Measurements from ENCODE around the gene TSSC4. TPM values are rescaled to one million over a fixed set of nuclear protein-coding genes. Genes with fewer than 3 reads are reported as not detected.

The TSSC4 gene
- total and polyA plus RNA-seq, 7 donors, result 43.7 to 60.1 (median 49.6) TPM

DNA sequence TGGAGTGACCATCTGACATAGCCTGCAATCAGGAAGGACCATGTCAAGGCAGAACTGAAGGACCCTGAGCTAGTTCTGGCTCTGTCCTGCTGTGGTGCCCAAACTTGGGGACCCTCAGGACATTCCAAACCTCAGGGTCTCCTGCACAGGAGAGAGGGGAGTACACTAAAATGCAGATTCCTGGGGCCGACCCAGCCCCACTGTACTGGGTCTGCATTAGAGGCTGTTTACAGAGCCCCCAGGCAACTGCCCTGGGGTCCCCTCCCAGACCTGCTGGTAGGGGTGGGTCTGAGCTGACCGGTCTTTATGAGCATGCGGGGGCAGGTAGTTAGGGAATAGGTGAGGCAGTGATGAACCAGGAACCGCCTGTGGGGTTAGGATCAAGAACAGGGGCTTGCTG lies 37.0 kb downstream of the TSSC4 start:
- Histone ChIP-seq H3K4me3 (no peak overlapping the region), H3K9me3 (no peaks in the 10 kb centered on the region), H3K27ac (no peak overlapping the region), H3K27me3 (peaks cover 0 to 35% (median 0%) of the 10 kb centered on the region in 3 donors), H3K36me3 (no peaks in the 10 kb centered on the region), H3K4me1 (no peaks in the 10 kb centered on the region)
- no peak for DNase-seq
- no peak for TF ChIP-seq CTCF (IDR thresholded peaks at IDR 0.05)
- no peak for TF ChIP-seq POLR2A (IDR thresholded peaks at IDR 0.05)
- no peak for TF ChIP-seq EP300 (IDR thresholded peaks at IDR 0.05)
- no peak for TF ChIP-seq POLR2AphosphoS5 (IDR thresholded peaks at IDR 0.05)
- intact Hi-C loops (cut with DNase I), result no loop called here
- WGBS, 2 donors, result 91% methylated on average over 4 of the region's 4 CpGs

DNA sequence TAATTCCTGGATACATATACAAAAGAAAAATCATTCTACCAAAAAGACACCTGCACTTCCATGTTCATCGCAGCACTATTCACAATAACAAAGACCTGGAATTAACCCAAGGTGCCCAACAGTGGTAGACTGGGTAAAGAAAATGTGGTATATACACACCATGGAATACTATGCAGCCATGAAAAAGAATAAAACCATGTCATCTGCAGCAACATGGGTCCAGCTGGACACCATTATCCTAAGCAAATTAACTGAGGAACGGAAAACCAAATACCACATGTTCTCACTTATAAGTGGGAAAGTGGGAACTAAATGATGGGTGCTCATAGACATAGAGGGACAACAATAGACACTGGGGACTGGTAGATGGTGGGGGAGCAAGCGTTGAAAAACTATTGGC lies 39.3 kb downstream of the TSSC4 start:
- no peak for TF ChIP-seq EP300 (IDR thresholded peaks at IDR 0.05)
- TF ChIP-seq POLR2AphosphoS5 (IDR thresholded peaks at IDR 0.05), result no peak
- no peak for TF ChIP-seq POLR2A (IDR thresholded peaks at IDR 0.05)
- TF ChIP-seq CTCF (IDR thresholded peaks at IDR 0.05), result no peak
- intact Hi-C loops (cut with DNase I), result no loop called here
- WGBS, 2 donors, result 96 to 98% methylated on average over 3 of the region's 3 CpGs
- Histone ChIP-seq H3K27ac (no peak overlapping the region), H3K27me3 (peaks cover 7 to 53% (median 17%) of the 10 kb centered on the region in 3 donors), H3K4me1 (peaks cover 0 to 2% (median 0%) of the 10 kb centered on the region in 4 donors), H3K36me3 (no peaks in the 10 kb centered on the region), H3K9me3 (no peaks in the 10 kb centered on the region), H3K4me3 (no peak overlapping the region)
- DNase-seq, result no peak

GRCh38 chr11:2440646-2441045 lies 40.1 kb downstream of the TSSC4 start:
- intact Hi-C loops (cut with DNase I), result no loop called here
- Histone ChIP-seq H3K36me3 (no peaks in the 10 kb centered on the region), H3K9me3 (no peaks in the 10 kb centered on the region), H3K4me3 (no peak overlapping the region), H3K27me3 (peaks cover 13 to 60% (median 24%) of the 10 kb centered on the region in 3 donors), H3K4me1 (peaks cover 0 to 6% (median 4%) of the 10 kb centered on the region in 4 donors), H3K27ac (no peak overlapping the region)
- TF ChIP-seq POLR2A (IDR thresholded peaks at IDR 0.05) (no peak), CTCF (IDR thresholded peaks at IDR 0.05) (no peak), POLR2AphosphoS5 (IDR thresholded peaks at IDR 0.05) (no peak), EP300 (IDR thresholded peaks at IDR 0.05) (no peak)
- no peak for DNase-seq
- WGBS, 2 donors, result 72 to 75% methylated on average over 8 of the region's 8 CpGs

DNA sequence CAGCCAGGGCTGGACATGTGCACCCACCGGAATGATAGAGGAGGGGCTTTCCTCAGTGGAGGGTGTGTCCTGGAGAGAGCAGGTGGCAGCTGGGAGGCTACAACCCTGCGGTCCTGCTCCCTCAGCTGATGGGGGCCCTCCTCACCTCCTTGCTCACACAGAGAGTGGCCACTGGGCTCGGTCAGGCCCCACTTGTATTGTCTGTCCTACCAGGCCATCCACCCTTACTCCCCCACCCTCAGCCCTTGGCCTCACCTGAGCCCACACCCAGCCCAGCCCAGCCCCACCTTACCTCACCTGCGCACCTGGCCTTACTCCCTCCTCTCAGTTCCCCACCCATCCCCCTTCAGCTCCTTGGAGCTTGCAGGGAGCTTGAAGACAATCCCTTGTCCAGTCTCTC lies 40.6 kb downstream of the TSSC4 start:
- no peak for DNase-seq
- H3K27ac ChIP-seq, result no peak overlapping the region
- no peaks in the 10 kb centered on the region for H3K36me3 ChIP-seq
- no peaks in the 10 kb centered on the region for H3K9me3 ChIP-seq
- H3K4me3 ChIP-seq, result no peak overlapping the region
- intact Hi-C loops (cut with DNase I), result no loop called here
- no peak for TF ChIP-seq POLR2AphosphoS5 (IDR thresholded peaks at IDR 0.05)
- TF ChIP-seq EP300 (IDR thresholded peaks at IDR 0.05), result no peak
- no peak for TF ChIP-seq CTCF (IDR thresholded peaks at IDR 0.05)
- TF ChIP-seq POLR2A (IDR thresholded peaks at IDR 0.05), result no peak
- peaks cover 18 to 61% (median 29%) of the 10 kb centered on the region in 3 donors for H3K27me3 ChIP-seq
- peaks cover 0 to 11% (median 4%) of the 10 kb centered on the region in 4 donors for H3K4me1 ChIP-seq
- 12 to 65% methylated on average over 4 of the region's 4 CpGs for WGBS, 2 donors

GRCh38 chr11:2442589-2442988 lies 42.0 kb downstream of the TSSC4 start:
- DNase-seq, result no peak
- Histone ChIP-seq H3K4me1 (peaks cover 0 to 15% (median 4%) of the 10 kb centered on the region in 4 donors), H3K27ac (no peak overlapping the region), H3K27me3 (peaks cover 18 to 63% (median 41%) of the 10 kb centered on the region in 3 donors), H3K9me3 (no peaks in the 10 kb centered on the region), H3K4me3 (no peak overlapping the region), H3K36me3 (no peaks in the 10 kb centered on the region)
- TF ChIP-seq EP300 (IDR thresholded peaks at IDR 0.05) (no peak), POLR2A (IDR thresholded peaks at IDR 0.05) (no peak), POLR2AphosphoS5 (IDR thresholded peaks at IDR 0.05) (no peak), CTCF (IDR thresholded peaks at IDR 0.05) (no peak)
- WGBS, 2 donors, result 25 to 69% methylated on average over 2 of the region's 2 CpGs
- intact Hi-C loops (cut with DNase I), result no loop called here
